NB4 (cell line): ENCODE results near the gene AGAP1.

Source experiments
- POLR2A ChIP-seq: IDR thresholded peaks from 2 replicates; pipeline ENCODE4 v1.6.1; 2011; ENCODE audit warnings: mild to moderate bottlenecking; ENCODE audit not compliant: insufficient read length; ENCODE audit errors: extremely low read depth
- TF ChIP-seq, protein P1 (sequence below): IDR thresholded peaks from 2 replicates; pipeline ENCODE4 v1.6.1; 2011; ENCODE audit warnings: low read depth, low read length
- TF ChIP-seq, protein P2 (sequence below): IDR thresholded peaks from one replicate; pipeline ENCODE4 v1.5.1; 2012; ENCODE audit warnings: low read depth, low read length

DNA sequence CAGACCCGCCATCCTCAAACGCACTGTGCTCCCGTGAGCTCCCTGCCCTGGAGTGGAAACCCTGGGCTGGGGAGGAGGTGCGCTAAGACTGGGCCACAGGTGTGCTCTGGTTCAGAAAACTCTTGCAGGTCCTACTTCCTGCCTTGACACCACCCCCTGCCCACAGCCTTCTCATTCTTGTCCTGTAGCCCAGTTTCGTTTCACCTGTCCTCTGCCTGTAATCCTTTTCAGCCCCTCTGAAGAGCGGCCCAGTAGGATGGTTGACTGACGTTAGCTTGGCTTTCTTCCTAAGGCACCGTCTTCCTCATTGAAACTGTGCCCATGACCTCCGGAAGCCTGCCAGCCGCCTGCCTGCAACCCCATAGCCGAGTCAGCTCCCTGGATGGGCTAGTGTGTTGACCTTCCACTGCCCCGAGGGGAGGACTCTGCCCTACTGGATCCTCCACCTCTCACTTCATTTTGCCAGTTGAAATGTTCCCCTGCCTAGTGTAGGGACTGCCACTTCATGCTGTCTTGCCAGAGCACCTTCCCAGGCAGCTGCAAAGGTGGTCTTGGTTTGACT, 116.9 kb downstream of the AGAP1 start:
- TF ChIP-seq POLR2A: no peak
- TF ChIP-seq, protein P1, sequence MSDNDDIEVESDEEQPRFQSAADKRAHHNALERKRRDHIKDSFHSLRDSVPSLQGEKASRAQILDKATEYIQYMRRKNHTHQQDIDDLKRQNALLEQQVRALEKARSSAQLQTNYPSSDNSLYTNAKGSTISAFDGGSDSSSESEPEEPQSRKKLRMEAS: no peak
- TF ChIP-seq, protein P2, sequence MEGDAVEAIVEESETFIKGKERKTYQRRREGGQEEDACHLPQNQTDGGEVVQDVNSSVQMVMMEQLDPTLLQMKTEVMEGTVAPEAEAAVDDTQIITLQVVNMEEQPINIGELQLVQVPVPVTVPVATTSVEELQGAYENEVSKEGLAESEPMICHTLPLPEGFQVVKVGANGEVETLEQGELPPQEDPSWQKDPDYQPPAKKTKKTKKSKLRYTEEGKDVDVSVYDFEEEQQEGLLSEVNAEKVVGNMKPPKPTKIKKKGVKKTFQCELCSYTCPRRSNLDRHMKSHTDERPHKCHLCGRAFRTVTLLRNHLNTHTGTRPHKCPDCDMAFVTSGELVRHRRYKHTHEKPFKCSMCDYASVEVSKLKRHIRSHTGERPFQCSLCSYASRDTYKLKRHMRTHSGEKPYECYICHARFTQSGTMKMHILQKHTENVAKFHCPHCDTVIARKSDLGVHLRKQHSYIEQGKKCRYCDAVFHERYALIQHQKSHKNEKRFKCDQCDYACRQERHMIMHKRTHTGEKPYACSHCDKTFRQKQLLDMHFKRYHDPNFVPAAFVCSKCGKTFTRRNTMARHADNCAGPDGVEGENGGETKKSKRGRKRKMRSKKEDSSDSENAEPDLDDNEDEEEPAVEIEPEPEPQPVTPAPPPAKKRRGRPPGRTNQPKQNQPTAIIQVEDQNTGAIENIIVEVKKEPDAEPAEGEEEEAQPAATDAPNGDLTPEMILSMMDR: no peak
